B cell (primary cell): ENCODE results near the gene RABL2A.
"Not testable (repeated sequence)": the region's sequence is repeated elsewhere in the genome, so short reads cannot be mapped to it uniquely, and the experiment has no call there.

Experiments
- EZH2 ChIP-seq: IDR thresholded peaks from 2 replicates; pipeline ENCODE4 v1.6.1; 2012; ENCODE audit warnings: borderline replicate concordance, low read depth, mild to moderate bottlenecking, moderate library complexity, low read length; ENCODE audit not compliant: insufficient read depth, poor library complexity, severe bottlenecking
- TF ChIP-seq, protein P1 (sequence below): fragments of 200-600 bp; IDR thresholded peaks from one replicate; pipeline ENCODE4 v1.8.0; 2022; ENCODE audit warnings: antibody characterized with exemption, mild to moderate bottlenecking

DNA sequence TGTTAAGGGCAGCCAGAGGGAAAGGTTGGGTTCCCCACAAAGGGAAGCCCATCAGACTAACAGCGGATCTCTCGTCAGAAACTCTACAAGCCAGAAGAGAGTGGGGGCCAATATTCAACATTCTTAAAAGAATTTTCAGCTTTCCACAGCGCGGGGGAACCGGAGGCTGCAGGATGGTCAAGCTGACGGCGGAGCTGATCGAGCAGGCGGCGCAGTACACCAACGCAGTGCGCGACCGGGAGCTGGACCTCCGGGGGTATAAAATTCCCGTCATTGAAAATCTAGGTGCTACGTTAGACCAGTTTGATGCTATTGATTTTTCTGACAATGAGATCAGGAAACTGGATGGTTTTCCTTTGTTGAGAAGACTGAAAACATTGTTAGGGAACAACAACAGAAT is 30.7 kb downstream of the RABL2A start:
- TF ChIP-seq, protein P1, sequence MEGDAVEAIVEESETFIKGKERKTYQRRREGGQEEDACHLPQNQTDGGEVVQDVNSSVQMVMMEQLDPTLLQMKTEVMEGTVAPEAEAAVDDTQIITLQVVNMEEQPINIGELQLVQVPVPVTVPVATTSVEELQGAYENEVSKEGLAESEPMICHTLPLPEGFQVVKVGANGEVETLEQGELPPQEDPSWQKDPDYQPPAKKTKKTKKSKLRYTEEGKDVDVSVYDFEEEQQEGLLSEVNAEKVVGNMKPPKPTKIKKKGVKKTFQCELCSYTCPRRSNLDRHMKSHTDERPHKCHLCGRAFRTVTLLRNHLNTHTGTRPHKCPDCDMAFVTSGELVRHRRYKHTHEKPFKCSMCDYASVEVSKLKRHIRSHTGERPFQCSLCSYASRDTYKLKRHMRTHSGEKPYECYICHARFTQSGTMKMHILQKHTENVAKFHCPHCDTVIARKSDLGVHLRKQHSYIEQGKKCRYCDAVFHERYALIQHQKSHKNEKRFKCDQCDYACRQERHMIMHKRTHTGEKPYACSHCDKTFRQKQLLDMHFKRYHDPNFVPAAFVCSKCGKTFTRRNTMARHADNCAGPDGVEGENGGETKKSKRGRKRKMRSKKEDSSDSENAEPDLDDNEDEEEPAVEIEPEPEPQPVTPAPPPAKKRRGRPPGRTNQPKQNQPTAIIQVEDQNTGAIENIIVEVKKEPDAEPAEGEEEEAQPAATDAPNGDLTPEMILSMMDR = not testable (repeated sequence)
- not testable (repeated sequence) for TF ChIP-seq EZH2
